ES-I3 (cell line): ENCODE data around the gene YES1.
"Not testable (repeated sequence)": the region's sequence is repeated elsewhere in the genome, so short reads cannot be mapped to it uniquely, and the experiment has no call there.

ENCODE experiments used
- H3K36me3 ChIP-seq: 2 replicates; pipeline ENCODE4 v1.6.1; 2013; ENCODE audit warnings: mild to moderate bottlenecking, low read length, control low read depth, moderate library complexity; ENCODE audit not compliant: insufficient read depth
- H3K4me1 ChIP-seq: 2 replicates; pipeline ENCODE4 v1.6.1; 2013; ENCODE audit warnings: mild to moderate bottlenecking, control low read depth, low read length; ENCODE audit not compliant: insufficient read depth
- H3K9ac ChIP-seq: 2 replicates; pipeline ENCODE4 v1.6.1; 2013; ENCODE audit warnings: low read depth, mild to moderate bottlenecking, low read length, moderate library complexity
- H3K9me3 ChIP-seq: 2 replicates; pipeline ENCODE4 v1.6.1; 2013; ENCODE audit warnings: mild to moderate bottlenecking, low read length, moderate library complexity; ENCODE audit not compliant: control insufficient read depth, insufficient read depth

Gene YES1

GRCh38 chr18:813172-814071, 1.4 kb upstream of the YES1 start:
- H3K4me1 ChIP-seq = peaks cover 7% of the 10 kb centered on the region; the same call in 1 of the 2 replicates
- peak overlapping the region; percentile 100 for H3K9ac ChIP-seq
- no peaks in the 10 kb centered on the region for H3K9me3 ChIP-seq
- no peaks in the 10 kb centered on the region for H3K36me3 ChIP-seq

- H3K9ac ChIP-seq = peak overlapping the region; percentile 100
- peaks cover 16% of the 10 kb centered on the region for H3K4me1 ChIP-seq
- no peaks in the 10 kb centered on the region for H3K36me3 ChIP-seq
- H3K9me3 ChIP-seq = no peaks in the 10 kb centered on the region
Measured at GRCh38 chr18:812376-813171, 532 bp upstream of the YES1 start.

GRCh38 chr18:811182-811891, 705 bp downstream of the YES1 start:
- H3K36me3 ChIP-seq = no peaks in the 10 kb centered on the region
- peaks cover 17% of the 10 kb centered on the region for H3K4me1 ChIP-seq
- H3K9ac ChIP-seq = peak overlapping the region; percentile 100
- H3K9me3 ChIP-seq = no peaks in the 10 kb centered on the region

GRCh38 chr18:809985-810642, 1.9 kb downstream of the YES1 start:
- Histone ChIP-seq H3K9me3 (no peaks in the 10 kb centered on the region), H3K4me1 (peaks cover 17% of the 10 kb centered on the region), H3K9ac (peak overlapping the region; percentile 100), H3K36me3 (no peaks in the 10 kb centered on the region)

- not testable (repeated sequence) for H3K9ac ChIP-seq, H3K9me3 ChIP-seq, H3K36me3 ChIP-seq
- peaks cover 17% of the 10 kb centered on the region for H3K4me1 ChIP-seq
Measured at GRCh38 chr18:809228-809627, 2.8 kb downstream of the YES1 start.

GRCh38 chr18:808502-808901, 3.5 kb downstream of the YES1 start:
- Histone ChIP-seq H3K36me3 (no peaks in the 10 kb centered on the region), H3K9me3 (no peaks in the 10 kb centered on the region), H3K9ac (no peak overlapping the region), H3K4me1 (peaks cover 13% of the 10 kb centered on the region)

- no peak overlapping the region for H3K9ac ChIP-seq
- peaks cover 13% of the 10 kb centered on the region for H3K4me1 ChIP-seq
- H3K36me3 ChIP-seq = no peaks in the 10 kb centered on the region
- H3K9me3 ChIP-seq = no peaks in the 10 kb centered on the region
Measured at GRCh38 chr18:808086-808485, 4.0 kb downstream of the YES1 start.

- peaks cover 13% of the 10 kb centered on the region for H3K4me1 ChIP-seq
- H3K36me3 ChIP-seq = no peaks in the 10 kb centered on the region
- no peaks in the 10 kb centered on the region for H3K9me3 ChIP-seq
- no peak overlapping the region for H3K9ac ChIP-seq
Measured at GRCh38 chr18:805755-806110, 6.3 kb downstream of the YES1 start.

GRCh38 chr18:805008-805754, 6.9 kb downstream of the YES1 start:
- no peaks in the 10 kb centered on the region for H3K36me3 ChIP-seq
- no peaks in the 10 kb centered on the region for H3K9me3 ChIP-seq
- H3K9ac ChIP-seq = no peak overlapping the region
- peaks cover 13% of the 10 kb centered on the region for H3K4me1 ChIP-seq

GRCh38 chr18:801137-801536, 10.9 kb downstream of the YES1 start:
- Histone ChIP-seq H3K9me3 (no peaks in the 10 kb centered on the region), H3K9ac (no peak overlapping the region), H3K4me1 (peaks cover 10% of the 10 kb centered on the region), H3K36me3 (no peaks in the 10 kb centered on the region)

- Histone ChIP-seq H3K9ac (no peak overlapping the region), H3K36me3 (no peaks in the 10 kb centered on the region), H3K9me3 (no peaks in the 10 kb centered on the region), H3K4me1 (peaks cover 12% of the 10 kb centered on the region)
Measured at GRCh38 chr18:799943-800342, 12.1 kb downstream of the YES1 start.

- not testable (repeated sequence) for H3K36me3 ChIP-seq, H3K9me3 ChIP-seq
- H3K4me1 ChIP-seq = peaks cover 12% of the 10 kb centered on the region
Measured at GRCh38 chr18:795383-795782, 16.7 kb downstream of the YES1 start.

GRCh38 chr18:789397-789796, 22.6 kb downstream of the YES1 start:
- Histone ChIP-seq H3K36me3 (no peaks in the 10 kb centered on the region), H3K9me3 (0 out of 2 replicates have a peak, but pooled peaks cover under 1% of the 10 kb centered on the region), H3K9ac (no peak overlapping the region), H3K4me1 (peaks cover 18% of the 10 kb centered on the region; the same call in 1 of the 2 replicates)

More at GRCh38 chr18:795383-795782, 16.7 kb downstream of the YES1 start:
- not testable (repeated sequence) for H3K9ac ChIP-seq
